Suprapubic skin (tissue), 3 donors: ENCODE results near the gene TMEM178B.

Experiments
- CTCF ChIP-seq, 2 donors: fragments of 200-600 bp in 1 of 2; fragments of 450-650 bp in 1 of 2; sonication (generic) in 1 of 2; IDR thresholded peaks; one replicate each; pipeline ENCODE4 v1.5.1; 2016 to 2019; ENCODE audit warnings: antibody characterized with exemption in 2 of 2, mild to moderate bottlenecking in 1 of 2, moderate library complexity in 1 of 2
- POLR2A ChIP-seq, 2 donors: fragments of 450-650 bp; IDR thresholded peaks; one replicate each; pipeline ENCODE4 v1.6.1; 2017; ENCODE audit warnings: antibody characterized with exemption in 2 of 2, mild to moderate bottlenecking in 2 of 2, moderate library complexity in 2 of 2

GRCh38 chr7:141325275-141325674 is 251.4 kb downstream of the TMEM178B start:
- TF ChIP-seq CTCF (IDR thresholded peaks at IDR 0.05) (no peak), POLR2A (IDR thresholded peaks at IDR 0.05) (no peak)
